Measurements from ENCODE around the gene ECT2L.
"Not testable (repeated sequence)": the region's sequence is repeated elsewhere in the genome, so short reads cannot be mapped to it uniquely, and the experiment has no call there.

Gene ECT2L

GRCh38 chr6:138863321-138863720, 67.4 kb downstream of the ECT2L start:
- no peak for DNase-seq

- no peak for DNase-seq
Measured at GRCh38 chr6:138864343-138864890, 68.5 kb downstream of the ECT2L start.

- no peak for DNase-seq
Measured at GRCh38 chr6:138865480-138866109, 69.7 kb downstream of the ECT2L start.

GRCh38 chr6:138868181-138868580, 72.3 kb downstream of the ECT2L start:
- no peak for DNase-seq

- no peak for DNase-seq
Measured at GRCh38 chr6:138869398-138869797, 73.5 kb downstream of the ECT2L start.

GRCh38 chr6:138873191-138873590, 77.3 kb downstream of the ECT2L start:
- no peak for DNase-seq

- peak; percentile 11 for DNase-seq
Measured at GRCh38 chr6:138882369-138883017, 86.6 kb downstream of the ECT2L start.

- no peak for DNase-seq
Measured at GRCh38 chr6:138885156-138885819, 89.4 kb downstream of the ECT2L start.

GRCh38 chr6:138891255-138891986, 95.5 kb downstream of the ECT2L start:
- DNase-seq, result no peak

GRCh38 chr6:138896104-138896756, 100.3 kb downstream of the ECT2L start:
- DNase-seq, result no peak

GRCh38 chr6:138897031-138897430, 101.1 kb downstream of the ECT2L start:
- DNase-seq, result no peak

GRCh38 chr6:138907167-138907566, 111.3 kb downstream of the ECT2L start:
- no peak for DNase-seq

- no peak for DNase-seq
Measured at GRCh38 chr6:138909511-138909910, 113.6 kb downstream of the ECT2L start.

GRCh38 chr6:138909975-138910374, 114.1 kb downstream of the ECT2L start:
- DNase-seq, result no peak

- no peak for DNase-seq
Measured at GRCh38 chr6:138912308-138912707, 116.4 kb downstream of the ECT2L start.

- DNase-seq, result no peak
Measured at GRCh38 chr6:138914701-138915100, 118.8 kb downstream of the ECT2L start.

GRCh38 chr6:138920906-138921305, 125.0 kb downstream of the ECT2L start:
- no peak for DNase-seq

GRCh38 chr6:138923561-138923960, 127.7 kb downstream of the ECT2L start:
- no peak for DNase-seq

GRCh38 chr6:138925806-138926205, 129.9 kb downstream of the ECT2L start:
- DNase-seq, result no peak

GRCh38 chr6:138926579-138926978, 130.7 kb downstream of the ECT2L start:
- DNase-seq, result no peak

- DNase-seq, result no peak
Measured at GRCh38 chr6:138931660-138932059, 135.8 kb downstream of the ECT2L start.

GRCh38 chr6:138936873-138937272, 141.0 kb downstream of the ECT2L start:
- DNase-seq, result not testable (repeated sequence)
